HUES48 (cell line): ENCODE data around the gene MCTP1.

ENCODE experiments used
- H3K27ac ChIP-seq: one replicate; pipeline ENCODE4 v1.7.0; 2013; ENCODE audit warnings: low read depth, low read length, inconsistent platforms
- H3K27me3 ChIP-seq: 2 replicates; pipeline ENCODE4 v1.6.1; 2013; ENCODE audit warnings: mild to moderate bottlenecking, low read length; ENCODE audit not compliant: control insufficient read depth, insufficient read depth
- H3K36me3 ChIP-seq: 2 replicates; pipeline ENCODE4 v1.6.1; 2013; ENCODE audit warnings: low read length; ENCODE audit not compliant: control insufficient read depth, insufficient read depth
- H3K4me1 ChIP-seq: 2 replicates; pipeline ENCODE4 v1.6.1; 2013; ENCODE audit warnings: mild to moderate bottlenecking, low read length; ENCODE audit not compliant: control insufficient read depth, insufficient read depth
- H3K4me3 ChIP-seq: 2 replicates; pipeline ENCODE4 v1.5.1; 2013; ENCODE audit warnings: mild to moderate bottlenecking, low read depth, low read length
- H3K9ac ChIP-seq: 2 replicates; pipeline ENCODE4 v1.6.1; 2013; ENCODE audit warnings: mild to moderate bottlenecking, low read depth, low read length, moderate library complexity
- H3K9me3 ChIP-seq: 2 replicates; pipeline ENCODE4 v1.6.1; 2013; ENCODE audit warnings: low read length; ENCODE audit not compliant: control insufficient read depth, insufficient read depth

The MCTP1 gene

DNA sequence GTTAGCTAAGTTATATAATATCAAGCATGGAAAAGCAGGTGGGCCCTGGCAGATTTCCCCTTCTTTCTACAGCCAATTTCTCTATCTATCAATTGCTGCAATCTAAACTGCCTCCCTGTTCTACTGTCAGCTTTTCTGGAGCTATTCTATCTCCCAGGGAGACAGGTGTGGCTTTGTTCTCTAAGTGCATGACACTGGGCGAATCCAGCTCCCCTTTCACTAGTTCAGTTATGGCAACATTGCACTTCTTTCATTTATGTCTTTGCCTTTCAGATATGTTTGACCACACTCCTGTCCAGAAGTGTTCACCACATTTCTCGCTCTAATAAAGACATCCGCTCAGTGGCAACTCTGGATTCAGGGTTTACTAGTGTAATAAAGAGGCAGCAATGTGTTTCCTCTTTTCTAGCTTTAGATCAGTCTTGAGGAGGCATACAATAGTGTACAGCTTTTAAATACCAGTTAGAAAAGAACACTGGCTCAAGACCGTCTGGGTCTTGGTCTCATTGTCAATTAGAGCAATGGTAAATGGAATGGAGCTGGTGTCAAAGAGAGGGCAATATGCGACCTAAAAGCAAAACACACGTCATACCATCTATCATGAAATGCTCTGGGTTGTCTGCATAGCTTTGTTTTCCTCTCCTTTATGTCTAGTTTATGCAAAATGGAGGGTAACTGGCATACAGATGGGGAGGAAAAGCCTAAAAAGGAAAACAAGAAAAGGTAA, 469.4 kb downstream of the MCTP1 start:
- H3K27ac ChIP-seq = no peak overlapping the region
- no peaks in the 10 kb centered on the region for H3K4me1 ChIP-seq
- no peaks in the 10 kb centered on the region for H3K36me3 ChIP-seq
- no peaks in the 10 kb centered on the region for H3K27me3 ChIP-seq
- H3K4me3 ChIP-seq = no peak overlapping the region
- no peaks in the 10 kb centered on the region for H3K9me3 ChIP-seq
- H3K9ac ChIP-seq = no peak overlapping the region

DNA sequence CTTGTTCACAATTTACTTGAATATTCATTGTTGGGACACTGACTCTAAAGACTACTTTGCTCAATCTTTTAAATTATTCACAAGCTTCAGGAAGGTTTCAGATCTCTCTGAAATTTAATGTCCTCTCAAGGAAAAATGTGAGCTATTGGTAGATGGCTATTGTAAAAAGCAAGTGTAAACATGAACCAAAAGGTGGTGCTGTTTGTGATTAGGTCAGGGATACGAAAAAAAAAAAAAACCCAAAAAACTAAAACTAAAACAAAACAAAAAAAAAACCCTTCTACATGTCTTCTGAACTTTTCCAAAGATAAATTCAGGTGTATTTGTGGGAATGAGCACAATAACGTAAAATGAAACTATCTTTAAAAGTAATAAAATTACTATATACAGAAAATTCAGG, 472.7 kb downstream of the MCTP1 start:
- no peaks in the 10 kb centered on the region for H3K9me3 ChIP-seq
- H3K36me3 ChIP-seq = no peaks in the 10 kb centered on the region
- H3K27me3 ChIP-seq = no peaks in the 10 kb centered on the region
- no peak overlapping the region for H3K9ac ChIP-seq
- H3K4me1 ChIP-seq = no peaks in the 10 kb centered on the region
- H3K4me3 ChIP-seq = no peak overlapping the region
- no peak overlapping the region for H3K27ac ChIP-seq

DNA sequence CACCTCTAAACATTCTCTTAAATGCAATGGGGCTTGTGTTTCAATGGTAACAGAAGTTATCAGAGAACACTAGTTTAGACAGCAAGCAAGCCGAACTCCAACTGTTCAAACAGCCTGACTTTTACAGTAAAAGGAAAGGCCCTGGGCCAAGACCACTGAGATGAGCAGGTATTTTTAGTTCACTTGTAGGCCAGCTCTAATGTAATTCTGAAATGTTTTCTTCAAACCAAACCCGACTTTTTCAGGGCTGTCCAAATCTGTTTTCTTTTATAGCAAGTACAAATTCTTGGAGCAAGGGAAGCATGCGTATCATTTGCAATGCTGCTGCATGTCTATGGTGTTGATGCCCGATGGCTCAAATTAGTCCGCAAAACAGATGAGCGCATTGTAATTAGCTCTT, 473.6 kb downstream of the MCTP1 start:
- H3K36me3 ChIP-seq = no peaks in the 10 kb centered on the region

DNA sequence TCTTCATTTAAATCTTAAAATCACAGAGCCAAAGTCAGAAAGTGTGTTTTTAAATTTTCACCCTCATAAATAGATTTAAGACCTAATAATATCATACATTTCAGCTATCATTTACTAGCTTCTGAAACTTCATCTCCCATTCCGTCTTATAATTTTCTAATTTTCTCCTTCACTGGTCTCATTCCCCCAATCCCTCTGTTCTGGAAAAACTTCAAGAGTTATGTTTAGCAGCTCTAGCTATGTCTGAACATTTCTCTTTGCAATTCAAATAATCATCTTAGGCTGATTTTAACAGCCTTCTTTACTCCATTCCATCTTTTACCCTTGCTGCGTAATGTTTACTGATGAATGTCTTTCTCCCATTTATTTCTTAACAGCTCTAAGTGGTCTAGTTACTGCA, 474.0 kb downstream of the MCTP1 start:
- no peaks in the 10 kb centered on the region for H3K4me1 ChIP-seq
- no peaks in the 10 kb centered on the region for H3K36me3 ChIP-seq
- H3K27me3 ChIP-seq = no peaks in the 10 kb centered on the region
- H3K27ac ChIP-seq = no peak overlapping the region
- H3K4me3 ChIP-seq = no peak overlapping the region
- H3K9ac ChIP-seq = no peak overlapping the region
- no peaks in the 10 kb centered on the region for H3K9me3 ChIP-seq

More for the DNA sequence above, 473.6 kb downstream of the MCTP1 start:
- Histone ChIP-seq H3K4me3 (no peak overlapping the region), H3K4me1 (no peaks in the 10 kb centered on the region), H3K27ac (no peak overlapping the region), H3K9me3 (no peaks in the 10 kb centered on the region), H3K27me3 (no peaks in the 10 kb centered on the region), H3K9ac (no peak overlapping the region)

DNA sequence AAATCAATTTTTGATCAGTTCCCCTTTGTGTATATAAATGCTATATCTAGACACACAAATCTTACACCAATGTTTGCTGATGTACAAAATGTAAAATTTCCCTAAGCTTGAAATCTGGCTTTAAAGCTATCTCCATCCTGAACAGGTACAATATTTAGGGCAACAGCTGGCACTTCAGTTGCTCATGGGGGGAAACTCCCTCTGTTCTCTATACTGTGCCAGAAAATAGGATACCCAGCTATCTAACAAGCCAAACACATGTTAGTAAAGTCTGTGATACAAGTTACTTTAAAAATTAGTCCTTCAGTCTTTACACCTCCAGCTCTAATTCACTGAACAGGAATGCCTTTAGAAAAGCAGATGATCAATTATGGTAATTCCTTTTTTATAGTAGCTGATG, 474.6 kb downstream of the MCTP1 start:
- H3K36me3 ChIP-seq = no peaks in the 10 kb centered on the region
- H3K27me3 ChIP-seq = no peaks in the 10 kb centered on the region
- H3K9me3 ChIP-seq = no peaks in the 10 kb centered on the region
- H3K4me3 ChIP-seq = no peak overlapping the region
- no peaks in the 10 kb centered on the region for H3K4me1 ChIP-seq
- H3K9ac ChIP-seq = no peak overlapping the region
- no peak overlapping the region for H3K27ac ChIP-seq

DNA sequence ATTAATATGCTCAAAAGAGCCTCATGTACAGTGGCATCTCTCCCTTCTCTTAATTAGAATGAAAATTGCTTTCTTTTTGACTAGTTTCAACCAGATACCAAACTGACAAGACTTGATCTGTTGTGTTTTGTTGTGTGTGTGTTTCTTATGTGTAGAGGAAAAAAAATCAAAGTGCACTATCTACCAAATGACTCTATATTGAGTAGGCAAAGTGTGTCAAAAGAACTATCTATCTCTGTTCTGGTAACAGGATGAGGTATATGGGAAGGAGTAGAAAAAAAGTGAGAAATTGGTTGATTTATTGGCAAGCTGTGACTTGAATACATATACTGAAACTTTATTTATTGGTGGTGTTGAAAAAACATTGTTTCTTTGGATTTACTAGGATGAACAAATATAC, 476.4 kb downstream of the MCTP1 start:
- H3K27me3 ChIP-seq = no peaks in the 10 kb centered on the region
- no peak overlapping the region for H3K27ac ChIP-seq
- no peaks in the 10 kb centered on the region for H3K4me1 ChIP-seq
- H3K36me3 ChIP-seq = no peaks in the 10 kb centered on the region
- H3K9me3 ChIP-seq = no peaks in the 10 kb centered on the region
- no peak overlapping the region for H3K4me3 ChIP-seq
- no peak overlapping the region for H3K9ac ChIP-seq

DNA sequence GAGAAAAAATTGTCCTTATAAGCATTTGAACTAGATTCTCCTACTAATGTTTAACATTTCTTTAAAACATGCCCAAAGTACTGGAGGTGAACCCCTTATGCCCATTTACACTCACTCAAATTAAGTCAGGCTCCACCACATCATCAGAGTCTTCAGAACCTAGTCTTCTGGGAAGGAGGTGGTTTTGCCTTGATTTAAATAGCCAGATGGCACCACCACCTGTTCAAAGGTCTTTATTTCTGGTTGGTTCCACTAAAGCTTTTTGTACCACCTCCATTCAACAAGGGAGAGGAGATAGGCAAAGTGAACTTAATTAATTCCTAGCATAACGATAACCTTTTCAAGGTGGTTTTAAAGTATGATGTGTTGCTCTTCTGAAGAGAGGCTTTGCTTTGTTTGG, 476.9 kb downstream of the MCTP1 start:
- Histone ChIP-seq H3K9ac (no peak overlapping the region), H3K4me3 (no peak overlapping the region)

DNA sequence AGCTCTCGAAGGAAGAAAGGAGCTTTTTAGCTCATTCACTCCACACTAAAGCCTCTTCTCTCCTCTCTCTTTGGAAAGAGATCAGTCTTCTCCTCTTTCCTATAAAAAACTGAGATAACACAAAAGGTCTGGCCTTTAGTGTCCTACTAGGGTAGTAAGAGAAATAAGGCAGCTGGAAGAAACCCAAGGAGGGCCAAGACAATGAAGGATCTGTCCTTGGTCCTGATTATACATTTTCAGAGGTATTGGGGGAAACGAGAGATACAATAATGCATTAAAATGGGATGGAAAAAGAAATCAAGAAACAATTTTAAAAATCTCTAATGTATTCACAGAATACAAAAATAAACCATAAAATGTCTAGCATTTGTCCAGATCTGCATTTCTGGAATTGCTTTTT, 482.4 kb downstream of the MCTP1 start:
- Histone ChIP-seq H3K36me3 (no peaks in the 10 kb centered on the region), H3K27ac (no peak overlapping the region), H3K4me1 (no peaks in the 10 kb centered on the region), H3K27me3 (no peaks in the 10 kb centered on the region), H3K9me3 (no peaks in the 10 kb centered on the region), H3K9ac (no peak overlapping the region), H3K4me3 (no peak overlapping the region)

More for the DNA sequence above, 476.9 kb downstream of the MCTP1 start:
- no peaks in the 10 kb centered on the region for H3K9me3 ChIP-seq
- H3K4me1 ChIP-seq = no peaks in the 10 kb centered on the region
- H3K27ac ChIP-seq = no peak overlapping the region
- H3K36me3 ChIP-seq = no peaks in the 10 kb centered on the region
- no peaks in the 10 kb centered on the region for H3K27me3 ChIP-seq

DNA sequence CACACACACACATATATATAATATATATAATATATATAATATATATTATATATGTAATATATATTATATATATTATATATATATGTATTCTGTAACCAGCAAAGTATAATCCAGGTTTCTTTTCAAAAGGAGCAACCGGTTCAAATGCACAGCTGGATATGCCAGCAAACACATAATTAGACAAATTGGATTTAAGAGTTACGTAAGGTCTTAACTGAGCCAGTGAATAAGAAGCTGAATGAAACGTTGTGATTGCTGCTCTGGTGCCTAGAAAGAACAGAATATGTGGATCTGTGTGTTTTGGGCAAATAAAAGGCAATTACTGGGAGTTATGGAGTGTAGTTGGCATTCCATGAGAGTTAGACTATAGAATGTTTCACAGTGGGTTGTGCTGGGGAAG, 488.3 kb downstream of the MCTP1 start:
- no peaks in the 10 kb centered on the region for H3K4me1 ChIP-seq
- H3K4me3 ChIP-seq = no peak overlapping the region
- no peaks in the 10 kb centered on the region for H3K9me3 ChIP-seq
- H3K27ac ChIP-seq = no peak overlapping the region
- no peaks in the 10 kb centered on the region for H3K36me3 ChIP-seq
- H3K9ac ChIP-seq = no peak overlapping the region
- no peaks in the 10 kb centered on the region for H3K27me3 ChIP-seq

DNA sequence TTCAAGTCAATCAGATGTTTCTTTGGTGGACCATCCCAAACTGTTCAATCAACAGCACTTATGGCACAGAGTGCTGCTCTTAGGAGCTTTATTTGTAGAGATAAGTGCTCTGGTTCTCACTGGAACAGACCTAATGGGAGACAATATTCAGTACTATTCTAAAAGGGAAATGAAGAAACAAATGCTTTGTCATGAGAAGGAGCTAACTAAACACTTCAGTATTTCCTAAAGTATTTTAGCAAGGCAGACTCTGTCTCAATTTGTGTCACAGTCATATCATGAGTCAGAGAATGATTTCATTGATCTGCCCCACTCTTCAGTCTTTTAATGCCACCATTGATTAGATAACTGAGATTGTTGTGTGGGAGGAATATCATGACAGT, 491.1 kb downstream of the MCTP1 start:
- H3K27ac ChIP-seq = no peak overlapping the region
- H3K9ac ChIP-seq = no peak overlapping the region
- H3K36me3 ChIP-seq = no peaks in the 10 kb centered on the region
- H3K27me3 ChIP-seq = no peaks in the 10 kb centered on the region
- no peak overlapping the region for H3K4me3 ChIP-seq
- no peaks in the 10 kb centered on the region for H3K4me1 ChIP-seq
- no peaks in the 10 kb centered on the region for H3K9me3 ChIP-seq

DNA sequence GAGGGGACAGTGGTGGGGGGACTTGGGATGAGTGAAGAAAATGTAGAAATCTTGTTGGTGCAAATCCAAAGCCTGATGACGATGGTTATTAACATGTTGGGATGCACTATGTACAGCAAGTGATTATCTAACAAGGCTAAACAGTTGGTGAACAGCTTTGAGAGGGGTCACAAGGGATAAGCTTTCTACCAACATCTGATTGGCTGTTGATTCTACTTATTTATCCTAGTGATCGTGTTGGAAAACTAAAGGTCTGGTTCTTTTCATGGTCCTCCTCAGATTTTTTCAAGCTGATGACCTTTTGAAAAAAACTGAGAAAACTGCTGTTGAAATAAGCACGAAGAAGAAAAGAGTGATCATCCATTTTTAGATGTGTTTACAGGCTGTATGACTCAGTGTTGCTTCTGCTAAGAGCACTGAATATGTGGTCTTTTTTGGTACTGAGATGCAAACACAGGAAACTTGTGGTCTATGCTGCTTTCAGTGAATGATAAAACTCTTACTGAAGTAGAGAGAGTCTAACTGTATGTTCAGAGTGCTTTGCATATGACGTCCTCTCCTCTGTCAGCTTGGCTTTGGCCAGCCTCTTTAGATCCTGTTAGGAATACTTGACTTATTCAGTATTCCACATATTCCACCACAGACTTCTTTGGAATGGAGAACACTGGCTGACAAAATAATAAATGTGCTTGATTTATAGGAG, 491.6 kb downstream of the MCTP1 start:
- no peaks in the 10 kb centered on the region for H3K36me3 ChIP-seq
- H3K27ac ChIP-seq = no peak overlapping the region
- peaks cover 2% of the 10 kb centered on the region for H3K4me1 ChIP-seq
- no peak overlapping the region for H3K9ac ChIP-seq
- no peaks in the 10 kb centered on the region for H3K9me3 ChIP-seq
- no peak overlapping the region for H3K4me3 ChIP-seq
- H3K27me3 ChIP-seq = no peaks in the 10 kb centered on the region
